Body of pancreas (tissue), 4 donors: ENCODE measurements around the gene STK32B. TPM values are rescaled to one million over a fixed set of nuclear protein-coding genes. Genes with fewer than 3 reads are reported as not detected.
"Not testable (repeated sequence)": the region's sequence is repeated elsewhere in the genome, so short reads cannot be mapped to it uniquely, and the experiment has no call there.

Source experiments
- ATAC-seq: fragments of 150-250 bp; one replicate; pipeline ENCODE4 v1.9.1; 2016
- DNase-seq, 4 donors: peaks; one replicate each; pipeline ENCODE4 v3.0.0-alpha.2; 2019
- H3K27ac ChIP-seq, 4 donors: fragments of 200-600 bp; sonication (generic); 1 replicate in 3 of 4; 2 replicates in 1 of 4; pipeline versions ENCODE4 v1.5.1 to v1.6.1; 2016 to 2019; ENCODE audit warnings: mild to moderate bottlenecking in 1 of 4, mixed read lengths in 1 of 4, moderate library complexity in 1 of 4
- H3K27me3 ChIP-seq, 2 donors: fragments of 200-600 bp; sonication (generic); one replicate each; pipeline ENCODE4 v1.6.0; 2016; ENCODE audit warnings: mild to moderate bottlenecking in 1 of 2
- H3K36me3 ChIP-seq, 2 donors: fragments of 200-600 bp; sonication (generic); replicated peaks in 1 of 2; 2 replicates each; pipeline ENCODE4 v1.5.1; 2016; ENCODE audit warnings: low read depth in 2 of 2; ENCODE audit not compliant: insufficient read depth in 1 of 2
- H3K4me1 ChIP-seq: fragments of 200-600 bp; sonication (generic); one replicate; pipeline ENCODE4 v1.6.0; 2016
- H3K4me3 ChIP-seq, 2 donors: fragments of 200-600 bp; sonication (generic); 1 replicate in 1 of 2; 2 replicates in 1 of 2; pipeline ENCODE4 v1.5.1; 2016 to 2019
- H3K9me3 ChIP-seq, 3 donors: fragments of 200-600 bp; sonication (generic); 1 replicate in 2 of 3; 2 replicates in 1 of 3; pipeline ENCODE4 v1.5.1; 2016
- CTCF ChIP-seq, 7 experiments: fragments of 450-650 bp in 4 of 7; fragments of 200-600 bp in 3 of 7; sonication (generic) in 3 of 7; IDR thresholded peaks; one replicate each; pipeline ENCODE4 v1.5.1; 2016 to 2019; ENCODE audit warnings: antibody characterized with exemption in 7 of 7
- POLR2A ChIP-seq, 3 donors: fragments of 450-650 bp; IDR thresholded peaks; one replicate each; pipeline ENCODE4 v1.6.1; 2016; ENCODE audit warnings: antibody characterized with exemption in 3 of 3, mild to moderate bottlenecking in 2 of 3
- WGBS, 2 donors: methylation state at CpG; one replicate each; pipeline ENCODE4 v1.1.5; 2017; 5-methylcytosine and 5-hydroxymethylcytosine counted together
- intact Hi-C: fragments of 100-400 bp; cut with DNase I; formaldehyde crosslinking; loops from one replicate; pipeline ENCODE4 v1.15.1; 2023
- total RNA-seq, 2 donors: library from RNA; depleted of rRNA; stranded (reverse); fragments of >200 nt; gene quantifications; one replicate each; pipeline ENCODE4 v1.1.0, GENCODE V29; 2016

Gene STK32B
- total RNA-seq, 2 donors from 2014 or later: 1.3 to 4.9 TPM

- no peak for ATAC-seq
- TF ChIP-seq POLR2A (IDR thresholded peaks at IDR 0.05) (no peak), CTCF (IDR thresholded peaks at IDR 0.05) (no peak)
- WGBS, 2 donors: 77% methylated on average over 2 of the region's 2 CpGs
- H3K27ac ChIP-seq: no peak overlapping the region
- H3K27me3 ChIP-seq: no peaks in the 10 kb centered on the region
- H3K4me3 ChIP-seq: no peak overlapping the region
- H3K36me3 ChIP-seq: no peaks in the 10 kb centered on the region
- no peak for DNase-seq
- intact Hi-C loops: no loop called here
- H3K9me3 ChIP-seq: no peaks in the 10 kb centered on the region
- H3K4me1 ChIP-seq: no peaks in the 10 kb centered on the region
These were observed 232.6 kb downstream of the STK32B start for GRCh38 chr4:5283837-5284236.

- no peaks in the 10 kb centered on the region for H3K27me3 ChIP-seq
- 65 to 72% methylated on average over 7 of the region's 7 CpGs for WGBS, 2 donors
- no peak for TF ChIP-seq CTCF (IDR thresholded peaks at IDR 0.05)
- TF ChIP-seq POLR2A (IDR thresholded peaks at IDR 0.05): no peak
These were observed 233.2 kb downstream of the STK32B start for GRCh38 chr4:5284517-5284916.

GRCh38 chr4:5292101-5292500 lies 240.8 kb downstream of the STK32B start:
- H3K9me3 ChIP-seq: peaks cover 0 to 9% (median 0%) of the 10 kb centered on the region in 3 donors
- no peak for TF ChIP-seq CTCF (IDR thresholded peaks at IDR 0.05)
- no peak for TF ChIP-seq POLR2A (IDR thresholded peaks at IDR 0.05)
- H3K4me3 ChIP-seq: no peak overlapping the region
- H3K4me1 ChIP-seq: no peaks in the 10 kb centered on the region
- intact Hi-C loops: no loop called here
- WGBS, 2 donors: 62 to 63% methylated on average over 4 of the region's 4 CpGs
- no peak overlapping the region for H3K27ac ChIP-seq
- ATAC-seq: no peak
- no peaks in the 10 kb centered on the region for H3K36me3 ChIP-seq
- H3K27me3 ChIP-seq: no peaks in the 10 kb centered on the region
- no peak for DNase-seq

More at GRCh38 chr4:5284517-5284916, 233.2 kb downstream of the STK32B start:
- Histone ChIP-seq H3K4me1 (no peaks in the 10 kb centered on the region), H3K4me3 (no peak overlapping the region), H3K36me3 (no peaks in the 10 kb centered on the region), H3K27ac (no peak overlapping the region), H3K9me3 (no peaks in the 10 kb centered on the region)
- intact Hi-C loops: no loop called here
- no peak for DNase-seq
- ATAC-seq: no peak

- H3K27ac ChIP-seq, intact Hi-C loops, ATAC-seq, H3K4me1 ChIP-seq, H3K36me3 ChIP-seq, DNase-seq, H3K4me3 ChIP-seq, H3K9me3 ChIP-seq, H3K27me3 ChIP-seq: not testable (repeated sequence)
- 68 to 93% methylated on average over 2 to 9 of the region's 9 CpGs for WGBS, 2 donors
These were observed 246.9 kb downstream of the STK32B start for GRCh38 chr4:5298000-5298787.

GRCh38 chr4:5300283-5300682 lies 249.0 kb downstream of the STK32B start:
- Histone ChIP-seq H3K36me3 (no peaks in the 10 kb centered on the region), H3K27me3 (no peaks in the 10 kb centered on the region), H3K9me3 (no peaks in the 10 kb centered on the region), H3K4me3 (no peak overlapping the region), H3K4me1 (no peaks in the 10 kb centered on the region), H3K27ac (no peak overlapping the region)
- no peak for ATAC-seq
- no peak for TF ChIP-seq CTCF (IDR thresholded peaks at IDR 0.05)
- TF ChIP-seq POLR2A (IDR thresholded peaks at IDR 0.05): no peak
- intact Hi-C loops: no loop called here
- no peak for DNase-seq
